HepG2 (cell line): ENCODE measurements around the gene FOCAD. TPM values are rescaled to one million over a fixed set of nuclear protein-coding genes. Genes with fewer than 3 reads are reported as not detected.

Source experiments
- AGO2 ChIP-seq: fragments of 200-400 bp; formaldehyde crosslinking; optimal IDR thresholded peaks from 2 replicates; pipeline ENCODE3; 2017; ENCODE audit warnings: mild to moderate bottlenecking, low read depth, low read length, moderate library complexity
- BRCA1 ChIP-seq: sonication (generic); formaldehyde crosslinking; IDR thresholded peaks from 2 replicates; pipeline ENCODE4 v1.4.0; 2020; ENCODE audit warnings: missing genetic modification reagents
- CREM ChIP-seq, 2 experiments: sonication (generic) in 1 of 2; formaldehyde crosslinking in 1 of 2; IDR thresholded peaks; 2 replicates each; pipeline versions ENCODE4 v1.4.0 to v1.6.1; 2016 to 2020; ENCODE audit warnings: antibody characterized with exemption in 1 of 2, mild to moderate bottlenecking in 1 of 2, missing genetic modification reagents in 1 of 2
- HDAC6 ChIP-seq: fragments of 200-600 bp; sonication (generic); IDR thresholded peaks from 2 replicates; pipeline ENCODE4 v1.7.0; 2017; ENCODE audit warnings: mild to moderate bottlenecking, antibody characterized with exemption, low read length, low read depth
- ISL2 ChIP-seq: sonication (generic); formaldehyde crosslinking; IDR thresholded peaks from 2 replicates; pipeline ENCODE4 v1.5.0; 2020; ENCODE audit warnings: missing genetic modification reagents
- RBM22 ChIP-seq: fragments of 200-400 bp; formaldehyde crosslinking; optimal IDR thresholded peaks from 2 replicates; pipeline ENCODE3; 2017; ENCODE audit warnings: mild to moderate bottlenecking, low read length, moderate library complexity
- RNF219 ChIP-seq: sonication (generic); formaldehyde crosslinking; IDR thresholded peaks from 2 replicates; pipeline ENCODE4 v1.5.0; 2020; ENCODE audit warnings: mild to moderate bottlenecking, missing genetic modification reagents
- SOX13 ChIP-seq, 3 experiments: fragments of 450-650 bp in 1 of 3; sonication (generic) in 1 of 3; formaldehyde crosslinking in 1 of 3; IDR thresholded peaks in 2 of 3; conservative IDR thresholded peaks in 1 of 3; 2 replicates each; pipeline versions ENCODE4 v1.5.0 to v1.6.1; 2016 to 2020; ENCODE audit warnings: antibody characterized with exemption in 1 of 3, mild to moderate bottlenecking in 1 of 3, missing compliant biosample characterization in 1 of 3, missing genetic modification reagents in 1 of 3, moderate library complexity in 1 of 3
- SRF ChIP-seq: IDR thresholded peaks from 2 replicates; pipeline ENCODE4 v1.6.1; 2011; ENCODE audit warnings: mild to moderate bottlenecking, low read depth, low read length, moderate library complexity
- ZBTB4 ChIP-seq: sonication (generic); formaldehyde crosslinking; IDR thresholded peaks from 2 replicates; pipeline ENCODE4 v1.4.0; 2020; ENCODE audit warnings: missing genetic modification reagents, mild to moderate bottlenecking, borderline replicate concordance
- ZC3H4 ChIP-seq: sonication (generic); formaldehyde crosslinking; IDR thresholded peaks from 2 replicates; pipeline ENCODE4 v1.4.0; 2020; ENCODE audit warnings: missing genetic modification reagents, borderline replicate concordance
- ZNF136 ChIP-seq: sonication (generic); formaldehyde crosslinking; IDR thresholded peaks from 2 replicates; pipeline ENCODE4 v1.8.1; 2022; ENCODE audit warnings: low read depth, mild to moderate bottlenecking, moderate library complexity, missing genetic modification reagents
- ZNF501 ChIP-seq: sonication (generic); formaldehyde crosslinking; IDR thresholded peaks from 2 replicates; pipeline ENCODE4 v1.5.1; 2020; ENCODE audit warnings: mild to moderate bottlenecking, moderate library complexity, missing genetic modification reagents
- ZNF691 ChIP-seq: sonication (generic); formaldehyde crosslinking; IDR thresholded peaks from 2 replicates; pipeline ENCODE4 v1.4.0; 2020; ENCODE audit warnings: missing genetic modification reagents, low read depth, mild to moderate bottlenecking, borderline replicate concordance
- ZNF7 ChIP-seq: IDR thresholded peaks from 2 replicates; pipeline ENCODE4 v1.6.1; 2016; ENCODE audit warnings: missing biosample characterization, missing genetic modification reagents
- polyA plus RNA-seq, 8 experiments: library from polyadenylated mRNA; depleted of rRNA in 3 of 8; stranded (reverse) in 7 of 8; unstranded in 1 of 8; fragments of >200 nt; fragmentation: Illumina TruSeq in 4 of 8; extraction: Trizol in 4 of 8; gene quantifications; 2 replicates each; pipeline versions ENCODE4 v1.2.1 to v1.2.3, GENCODE V29; 2011 to 2016; ENCODE audit warnings: low read depth in 4 of 8, missing spikeins in 1 of 8, mixed read lengths in 1 of 8; ENCODE audit not compliant: insufficient read depth in 1 of 8
- total RNA-seq, 5 experiments: library from RNA; depleted of rRNA; stranded (reverse); fragments of >200 nt; fragmentation: Illumina TruSeq; extraction: Trizol; gene quantifications; 2 replicates each; pipeline ENCODE4 v1.2.3, GENCODE V29; 2016; ENCODE audit warnings: low read depth in 1 of 5

Gene FOCAD
- total and polyA plus RNA-seq, 2 of the 13 experiments (the other 11 are each of a cell fraction or from before 2014, with no cell fraction given), result 18.0 to 31.1 TPM

GRCh38 chr9:20684035-20684874, at the start of gene FOCAD (continued):
- TF ChIP-seq RBM22 (no peak), ZNF136 (CRISPR knock-in tag) (no peak), ZC3H4 (no peak), RNF219 (CRISPR knock-in tag) (no peak), SOX13 (IDR thresholded peaks at IDR 0.05) (no peak), SOX13 (CRISPR knock-in tag; conservative IDR thresholded peaks at IDR 0.05 in 1 of 2, IDR thresholded peaks at IDR 0.05 in 1 of 2) (peak in 1 of 2 experiments; percentile 3; a peak in 1 of 4 replicates), SRF (no peak), ZNF501 (CRISPR knock-in tag) (peak; percentile 60; the same call in 1 of the 2 replicates), CREM (IDR thresholded peaks at IDR 0.05) (no peak), CREM (CRISPR knock-in tag; IDR thresholded peaks at IDR 0.05) (no peak), HDAC6 (no peak), ZNF7 (CRISPR knock-in tag) (no peak), AGO2 (peak; percentile 90), ZBTB4 (CRISPR knock-in tag) (no peak), BRCA1 (CRISPR knock-in tag) (0 out of 2 replicates have a peak, but pooled peaks have one; percentile 1), ZNF691 (peak; percentile 86), ISL2 (no peak; the same call in 1 of the 2 replicates)
